ENCODE results near the gene P2RX3.
"Not testable (repeated sequence)": the region's sequence is repeated elsewhere in the genome, so short reads cannot be mapped to it uniquely, and the experiment has no call there.

Gene P2RX3

GRCh38 chr11:57399972-57400578 is 61.9 kb downstream of the P2RX3 start:
- DNase-seq (ENCODE audit: low read depth), result no peak

DNA sequence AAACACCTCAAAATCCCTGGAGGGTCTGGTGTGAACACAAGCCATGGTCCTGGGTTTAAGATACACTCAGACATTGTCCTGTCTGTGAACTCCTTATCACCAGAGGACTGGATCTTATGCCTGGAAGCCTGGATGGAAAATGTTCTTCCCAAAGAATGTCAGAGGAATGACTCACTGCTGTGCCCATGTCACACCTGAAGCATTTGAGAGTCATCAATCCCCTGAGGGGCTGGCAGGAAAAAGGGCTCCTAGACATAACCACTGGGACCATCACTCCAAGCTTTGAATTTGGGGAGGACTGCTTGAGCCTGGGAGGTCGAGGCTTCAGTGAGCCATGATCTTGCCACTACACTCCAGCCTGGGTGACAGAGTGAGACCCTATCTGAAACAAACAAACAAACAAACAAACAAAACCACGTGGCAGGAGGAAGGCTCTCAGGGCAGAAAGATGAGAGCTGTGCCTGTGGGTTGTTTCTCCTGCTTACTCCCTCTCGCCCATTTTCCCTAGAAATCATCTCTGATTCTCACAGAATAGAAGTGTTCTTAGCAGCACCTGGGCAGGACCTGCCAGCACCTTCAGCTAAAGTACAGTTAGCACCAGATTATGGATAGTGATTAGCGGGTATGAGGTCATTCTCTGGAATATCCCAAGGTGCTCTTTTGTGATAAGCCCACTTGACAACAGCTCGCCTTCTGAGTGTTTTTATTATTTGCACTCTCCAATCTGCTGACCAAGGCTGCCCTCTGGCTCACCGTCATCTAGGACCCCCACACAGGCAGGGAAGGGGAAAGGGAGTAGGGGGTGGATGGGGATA is 64.2 kb downstream of the P2RX3 start:
- no peak for DNase-seq (ENCODE audit: low read depth)

- DNase-seq (ENCODE audit: low read depth), result not testable (repeated sequence)
Observed at GRCh38 chr11:57403003-57403801, 65.0 kb downstream of the P2RX3 start.

DNA sequence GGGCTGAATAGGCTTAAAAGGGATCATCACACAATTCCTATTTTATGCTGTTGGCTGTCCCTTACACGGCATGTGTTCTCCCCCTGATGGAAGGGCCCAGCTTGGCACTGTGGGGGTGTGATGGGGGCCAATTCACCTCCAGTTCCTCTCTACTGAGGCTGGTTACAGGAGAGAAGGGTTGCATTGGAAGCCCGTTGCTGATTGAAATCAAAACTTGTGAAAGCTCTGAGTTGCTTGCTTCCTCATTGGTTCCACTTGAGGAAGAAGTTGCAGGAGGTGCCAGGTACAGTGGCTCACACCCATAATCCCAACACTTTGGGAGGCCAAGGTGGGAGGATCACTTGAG is 65.6 kb downstream of the P2RX3 start:
- no peak for DNase-seq (ENCODE audit: low read depth)

- DNase-seq (ENCODE audit: low read depth), result no peak
Observed at GRCh38 chr11:57405271-57405860, 67.2 kb downstream of the P2RX3 start.

- no peak for DNase-seq (ENCODE audit: low read depth)
Observed at GRCh38 chr11:57406337-57406904, 68.3 kb downstream of the P2RX3 start.

GRCh38 chr11:57407010-57407920 is 69.1 kb downstream of the P2RX3 start:
- DNase-seq (ENCODE audit: low read depth), result no peak

DNA sequence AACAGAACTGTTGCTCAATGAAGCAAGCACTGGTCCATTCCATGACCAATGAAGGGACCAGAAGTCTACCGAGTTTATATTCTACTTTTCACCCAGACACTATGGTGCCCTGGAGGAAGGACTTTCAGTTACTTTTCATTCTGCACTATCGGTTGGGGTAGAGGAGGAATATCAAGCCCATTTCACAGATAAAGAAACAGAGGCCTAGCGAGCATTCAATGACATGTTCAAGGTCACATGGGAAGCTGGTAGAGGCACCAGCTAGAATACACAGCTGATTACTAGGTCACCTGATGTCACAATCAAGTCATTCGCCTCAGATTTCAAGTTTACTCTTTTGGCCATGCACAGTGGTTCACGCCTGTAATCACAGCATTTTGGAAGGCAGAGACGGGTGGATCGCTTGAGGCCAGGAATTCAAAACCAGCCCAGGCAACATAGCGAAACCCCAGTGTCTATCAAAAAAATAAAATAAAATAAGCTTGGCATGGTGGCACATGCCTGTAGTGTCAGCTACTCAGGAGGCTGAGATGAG is 69.9 kb downstream of the P2RX3 start:
- DNase-seq (ENCODE audit: low read depth), result no peak

GRCh38 chr11:57408771-57409170 is 70.6 kb downstream of the P2RX3 start:
- DNase-seq (ENCODE audit: low read depth), result no peak

- DNase-seq (ENCODE audit: low read depth), result no peak
Observed at GRCh38 chr11:57409321-57410100, 71.4 kb downstream of the P2RX3 start.

- peak; percentile 66 for DNase-seq (ENCODE audit: low read depth)
Observed at GRCh38 chr11:57410287-57410686, 72.1 kb downstream of the P2RX3 start.

DNA sequence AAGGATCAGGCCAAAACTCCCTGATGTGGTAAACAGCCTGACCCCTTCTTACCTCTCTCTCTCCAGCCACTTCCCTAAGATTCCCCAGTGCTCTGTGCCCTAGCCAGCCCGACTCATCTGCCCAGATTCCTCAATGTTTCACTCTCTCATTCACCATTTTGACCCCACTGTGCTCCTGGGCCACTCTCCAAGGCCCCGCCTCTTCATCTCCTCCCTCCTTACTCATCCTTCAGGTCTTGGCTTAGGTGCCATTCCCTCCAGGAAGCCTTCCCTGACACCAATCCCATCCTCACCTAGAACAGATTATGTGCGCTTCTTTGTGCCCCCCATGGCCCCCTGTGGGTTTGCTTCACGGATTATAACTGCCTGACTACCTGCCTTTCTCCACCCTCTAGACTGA is 75.5 kb downstream of the P2RX3 start:
- DNase-seq (ENCODE audit: low read depth), result no peak

- no peak for DNase-seq (ENCODE audit: low read depth)
Observed at GRCh38 chr11:57414612-57415212, 76.6 kb downstream of the P2RX3 start.

DNA sequence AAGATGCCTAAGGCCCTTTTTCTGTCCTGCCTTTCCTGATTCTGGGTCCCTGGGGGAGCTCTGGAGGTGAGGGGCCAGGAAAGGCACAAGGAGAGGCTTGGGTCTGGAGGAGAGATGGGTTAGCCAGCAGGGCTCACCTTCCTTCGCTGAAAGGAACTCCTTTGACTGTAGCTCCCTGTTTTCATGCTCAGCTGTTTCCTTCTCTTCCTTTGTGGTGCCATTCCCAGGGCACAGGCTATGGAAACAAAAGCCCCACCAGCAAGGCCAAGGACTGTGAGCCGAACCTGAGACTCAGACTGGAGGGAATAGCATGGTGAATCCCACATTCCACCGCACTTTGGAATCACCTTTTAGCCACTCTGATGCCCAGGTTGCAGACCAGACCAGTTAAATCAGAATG is 78.3 kb downstream of the P2RX3 start:
- no peak for DNase-seq (ENCODE audit: low read depth)

GRCh38 chr11:57417056-57417455 is 78.9 kb downstream of the P2RX3 start:
- peak; percentile 66 for DNase-seq (ENCODE audit: low read depth)

DNA sequence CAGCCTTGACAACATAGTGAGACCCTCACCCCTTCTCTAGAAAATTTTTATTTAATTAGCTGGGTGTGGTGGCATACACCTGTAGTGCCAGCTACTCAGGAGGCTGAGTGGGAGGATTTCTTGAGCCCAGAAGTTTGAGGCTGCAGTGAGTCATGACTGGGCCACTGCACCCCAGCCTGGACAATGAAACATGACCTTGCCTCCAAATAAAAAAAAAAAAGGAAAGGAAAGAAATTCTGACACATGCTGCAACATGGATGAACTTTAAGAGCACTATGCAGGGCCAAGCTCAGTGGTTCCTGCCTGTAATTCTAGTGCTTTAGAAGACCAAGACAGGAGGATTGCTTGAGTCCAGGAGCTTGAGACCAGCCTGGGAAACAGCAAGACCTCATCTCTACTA is 80.0 kb downstream of the P2RX3 start:
- no peak for DNase-seq (ENCODE audit: low read depth)

GRCh38 chr11:57419146-57419545 is 81.0 kb downstream of the P2RX3 start:
- DNase-seq (ENCODE audit: low read depth), result no peak

DNA sequence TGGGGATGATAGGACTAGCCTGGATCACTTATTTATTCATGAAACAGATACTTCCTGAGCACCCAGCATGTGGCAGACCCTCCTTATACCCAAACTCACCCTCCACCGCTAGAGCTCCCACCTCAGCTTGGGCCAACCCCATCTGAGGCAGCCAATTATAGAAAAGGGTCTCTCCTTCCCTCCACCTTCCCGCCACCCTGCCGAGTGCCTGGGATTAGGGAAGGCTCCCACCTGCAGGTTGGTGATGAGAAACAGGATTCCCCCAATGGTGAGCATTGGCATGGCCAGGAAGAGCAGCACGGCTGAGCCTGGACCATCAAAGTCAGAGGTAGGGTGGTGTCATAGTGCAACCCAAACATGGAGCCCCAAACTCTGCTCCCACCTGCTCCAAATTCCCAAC is 82.9 kb downstream of the P2RX3 start:
- no peak for DNase-seq (ENCODE audit: low read depth)

GRCh38 chr11:57421805-57422204 is 83.7 kb downstream of the P2RX3 start:
- DNase-seq (ENCODE audit: low read depth), result no peak

Measured in stromal cell of bone marrow (primary cell).